H9 (cell line): ENCODE measurements around the gene TBC1D19. TPM values are rescaled to one million over a fixed set of nuclear protein-coding genes. Genes with fewer than 3 reads are reported as not detected.
"Not testable (repeated sequence)": the region's sequence is repeated elsewhere in the genome, so short reads cannot be mapped to it uniquely, and the experiment has no call there.

Source experiments
- DNase-seq: peaks from one replicate; pipeline ENCODE4 v3.0.0-alpha.2; 2017
- H2AFZ ChIP-seq: one replicate; pipeline ENCODE4 v1.6.1; 2013; ENCODE audit warnings: mild to moderate bottlenecking, low read length, control low read depth, moderate library complexity
- H2AK5ac ChIP-seq: 2 replicates; pipeline ENCODE4 v1.6.1; 2013; ENCODE audit warnings: low read length, control low read depth, mixed read lengths; ENCODE audit not compliant: insufficient read length
- H2BK120ac ChIP-seq: one replicate; pipeline ENCODE4 v1.6.1; 2013; ENCODE audit warnings: low read depth, mild to moderate bottlenecking, low read length, control low read depth, inconsistent platforms; ENCODE audit not compliant: poor library complexity, severe bottlenecking
- H2BK12ac ChIP-seq: 2 replicates; pipeline ENCODE4 v1.6.1; 2013; ENCODE audit warnings: low read length, control low read depth, mixed read lengths, low read depth; ENCODE audit not compliant: insufficient read length
- H2BK15ac ChIP-seq: 2 replicates; pipeline ENCODE4 v1.6.1; 2013; ENCODE audit warnings: low read depth, low read length, control low read depth
- H2BK20ac ChIP-seq: one replicate; pipeline ENCODE4 v1.6.1; 2013; ENCODE audit warnings: low read depth, mild to moderate bottlenecking, low read length, control low read depth, inconsistent platforms; ENCODE audit not compliant: poor library complexity, severe bottlenecking
- H2BK5ac ChIP-seq: 2 replicates; pipeline ENCODE4 v1.6.1; 2013; ENCODE audit warnings: low read length, control low read depth, mixed read lengths; ENCODE audit not compliant: insufficient read length
- H3K14ac ChIP-seq: 2 replicates; pipeline ENCODE4 v1.6.1; 2013; ENCODE audit warnings: low read length, control low read depth; ENCODE audit not compliant: insufficient read depth
- H3K18ac ChIP-seq: 2 replicates; pipeline ENCODE4 v1.6.1; 2013; ENCODE audit warnings: low read depth, mild to moderate bottlenecking, mixed read lengths, low read length, control low read depth; ENCODE audit not compliant: insufficient read length
- H3K23ac ChIP-seq: 2 replicates; pipeline ENCODE4 v1.6.1; 2013; ENCODE audit warnings: low read length, control low read depth, mixed read lengths, low read depth; ENCODE audit not compliant: insufficient read length
- H3K23me2 ChIP-seq: 2 replicates; pipeline ENCODE4 v1.6.1; 2013; ENCODE audit warnings: low read depth, mild to moderate bottlenecking, mixed read lengths, low read length, control low read depth; ENCODE audit not compliant: insufficient read length, poor library complexity, severe bottlenecking
- H3K27ac ChIP-seq: 2 replicates; pipeline ENCODE4 v1.5.1; 2013; ENCODE audit warnings: low read length, control low read depth, mixed read lengths, low read depth; ENCODE audit not compliant: insufficient read length
- H3K27me3 ChIP-seq: 2 replicates; pipeline ENCODE4 v1.6.1; 2013; ENCODE audit warnings: low read length, control low read depth, inconsistent platforms; ENCODE audit not compliant: insufficient read depth
- H3K4ac ChIP-seq: 2 replicates; pipeline ENCODE4 v1.6.1; 2013; ENCODE audit warnings: low read depth, mild to moderate bottlenecking, control low read depth, inconsistent platforms, low read length, moderate library complexity
- H3K4me1 ChIP-seq: 2 replicates; pipeline ENCODE4 v1.6.1; 2013; ENCODE audit warnings: low read length, control low read depth, inconsistent platforms; ENCODE audit not compliant: insufficient read depth
- H3K4me2 ChIP-seq: 2 replicates; pipeline ENCODE4 v1.6.1; 2013; ENCODE audit warnings: low read length, control low read depth, mixed read lengths; ENCODE audit not compliant: insufficient read length, insufficient read depth
- H3K56ac ChIP-seq: 2 replicates; pipeline ENCODE4 v1.6.1; 2013; ENCODE audit warnings: low read depth, mild to moderate bottlenecking, mixed read lengths, low read length, control low read depth; ENCODE audit not compliant: insufficient read length
- H3K79me1 ChIP-seq: 2 replicates; pipeline ENCODE4 v1.6.1; 2013; ENCODE audit warnings: low read depth, mild to moderate bottlenecking, moderate library complexity, low read length, control low read depth, inconsistent platforms; ENCODE audit not compliant: insufficient read depth, poor library complexity, severe bottlenecking
- H3K79me2 ChIP-seq: 2 replicates; pipeline ENCODE4 v1.6.1; 2013; ENCODE audit warnings: low read length, control low read depth, inconsistent platforms; ENCODE audit not compliant: insufficient read depth
- H3K9ac ChIP-seq: 2 replicates; pipeline ENCODE4 v1.6.1; 2013; ENCODE audit warnings: low read length, control low read depth, mixed read lengths; ENCODE audit not compliant: insufficient read length; ENCODE audit errors: extremely low read depth
- H3K9me3 ChIP-seq: one replicate; pipeline ENCODE4 v1.6.1; 2013; ENCODE audit warnings: low read depth, low read length, inconsistent platforms; ENCODE audit not compliant: control insufficient read depth
- H3T11ph ChIP-seq: one replicate; pipeline ENCODE4 v1.6.1; 2013; ENCODE audit warnings: mild to moderate bottlenecking, low read length, control low read depth, inconsistent platforms
- H4K20me1 ChIP-seq: one replicate; pipeline ENCODE4 v1.6.1; 2013; ENCODE audit not compliant: control insufficient read depth, insufficient read length, insufficient read depth
- H4K5ac ChIP-seq: 2 replicates; pipeline ENCODE4 v1.6.1; 2013; ENCODE audit warnings: low read depth, mild to moderate bottlenecking, mixed read lengths, low read length, control low read depth; ENCODE audit not compliant: insufficient read length
- H4K8ac ChIP-seq: replicated peaks from 2 replicates; pipeline ENCODE4 v1.6.1; 2013; ENCODE audit warnings: low read length, control low read depth, mixed read lengths, low read depth; ENCODE audit not compliant: insufficient read length
- H4K91ac ChIP-seq: 2 replicates; pipeline ENCODE4 v1.6.1; 2013; ENCODE audit warnings: low read depth, mild to moderate bottlenecking, moderate library complexity, mixed read lengths, low read length, control low read depth; ENCODE audit not compliant: insufficient read length
- H3K27ac Mint-ChIP-seq, 3 experiments: 2 replicates in 2 of 3; 3 replicates in 1 of 3; pipeline ENCODE4 v1.8.0; 2020 to 2021; ENCODE audit warnings: mixed read lengths in 3 of 3, mild to moderate bottlenecking in 1 of 3, moderate library complexity in 1 of 3
- H3K27me3 Mint-ChIP-seq: 2 replicates; pipeline ENCODE4 v1.8.0; 2021; ENCODE audit warnings: low read depth, mild to moderate bottlenecking, moderate library complexity, mixed read lengths
- H3K36me3 Mint-ChIP-seq, 3 experiments: 2 replicates in 2 of 3; 3 replicates in 1 of 3; pipeline ENCODE4 v1.8.0; 2020 to 2021; ENCODE audit warnings: low read depth in 3 of 3, mixed read lengths in 3 of 3; ENCODE audit not compliant: insufficient read depth in 1 of 3
- H3K4me1 Mint-ChIP-seq, 2 experiments: 2 replicates each; pipeline ENCODE4 v1.8.0; 2020; ENCODE audit warnings: mixed read lengths in 2 of 2
- H3K4me3 Mint-ChIP-seq, 2 experiments: 2 replicates in 1 of 2; 3 replicates in 1 of 2; pipeline ENCODE4 v1.8.0; 2020 to 2021; ENCODE audit warnings: mild to moderate bottlenecking in 2 of 2, mixed read lengths in 2 of 2, moderate library complexity in 1 of 2
- H3K9me3 Mint-ChIP-seq, 2 experiments: 2 replicates in 1 of 2; 3 replicates in 1 of 2; pipeline ENCODE4 v1.8.0; 2020; ENCODE audit warnings: mild to moderate bottlenecking in 2 of 2, mixed read lengths in 2 of 2, moderate library complexity in 1 of 2
- CTCF ChIP-seq: fragments of 200-600 bp; sonication (generic); conservative IDR thresholded peaks from 3 replicates; pipeline ENCODE4 v1.8.0; 2021; ENCODE audit warnings: antibody characterized with exemption, mild to moderate bottlenecking
- WGBS: extraction: QIAGEN DNeasy Blood & Tissue Kit; methylation state at CpG from one replicate; pipeline ENCODE4 v1.1.7; 2013; ENCODE audit warnings: missing lambda C conversion rate, low lambda C conversion rate, mixed read lengths; ENCODE audit not compliant: insufficient read length; ENCODE audit errors: extremely low coverage; 5-methylcytosine and 5-hydroxymethylcytosine counted together
- total RNA-seq: library from RNA; stranded (reverse); gene quantifications from 2 replicates; pipeline ENCODE4 v1.2.1, GENCODE V29; 2021

TBC1D19 gene
- total RNA-seq, 1 experiment from 2014 or later = 3.2 TPM

- Histone ChIP-seq H2BK20ac (no peak overlapping the region), H2BK5ac (no peak overlapping the region), H2BK15ac (no peak overlapping the region), H3K23ac (no peak overlapping the region), H3K23me2 (no peaks in the 10 kb centered on the region), H4K8ac (no peak overlapping the region), H3T11ph (no peak overlapping the region), H3K79me2 (no peaks in the 10 kb centered on the region), H3K27me3 (no peaks in the 10 kb centered on the region), H3K4ac (no peak overlapping the region), H3K56ac (no peak overlapping the region), H4K91ac (no peak overlapping the region), H3K14ac (no peak overlapping the region), H3K79me1 (no peaks in the 10 kb centered on the region), H3K27ac (no peak overlapping the region), H4K5ac (no peak overlapping the region), H3K9me3 (no peaks in the 10 kb centered on the region), H2BK120ac (no peak overlapping the region), H3K18ac (no peak overlapping the region), H3K4me2 (no peak overlapping the region), H3K9ac (no peak overlapping the region), H3K4me1 (no peaks in the 10 kb centered on the region), H2AK5ac (no peak overlapping the region), H4K20me1 (no peaks in the 10 kb centered on the region), H2AFZ (no peak overlapping the region), H2BK12ac (no peak overlapping the region)
- H3K27me3 Mint-ChIP-seq = no peaks in the 10 kb centered on the region; the same call in none of the 2 replicates
- H3K4me1 Mint-ChIP-seq = no peaks in the 10 kb centered on the region
- peaks cover 4 to 15% (median 13%) of the 10 kb centered on the region in 3 experiments for H3K36me3 Mint-ChIP-seq
- H3K4me3 Mint-ChIP-seq = no peak overlapping the region
- no peak for DNase-seq
- H3K27ac Mint-ChIP-seq = no peak overlapping the region
- TF ChIP-seq CTCF = no peak
- H3K9me3 Mint-ChIP-seq = peaks cover 4 to 9% of the 10 kb centered on the region in 2 experiments; a peak in 4 of 5 replicates
Observed at GRCh38 chr4:26636458-26636857, 52.6 kb downstream of the TBC1D19 start.

- H3K4me2 ChIP-seq, H3K4me3 Mint-ChIP-seq, H3K18ac ChIP-seq, H2BK20ac ChIP-seq, H3K9ac ChIP-seq, DNase-seq, H4K8ac ChIP-seq, H2BK12ac ChIP-seq, H3K23ac ChIP-seq, H3K79me1 ChIP-seq, H4K91ac ChIP-seq, H3K23me2 ChIP-seq, H3K27ac Mint-ChIP-seq, H3K14ac ChIP-seq, H3K4me1 Mint-ChIP-seq, H3K9me3 ChIP-seq, H2BK120ac ChIP-seq, H2AK5ac ChIP-seq, H3K79me2 ChIP-seq, H4K5ac ChIP-seq, H3K27me3 Mint-ChIP-seq, H2AFZ ChIP-seq, H2BK15ac ChIP-seq, H3T11ph ChIP-seq, H3K4ac ChIP-seq, H4K20me1 ChIP-seq, H3K27me3 ChIP-seq, H3K4me1 ChIP-seq, H3K56ac ChIP-seq, H3K27ac ChIP-seq, H2BK5ac ChIP-seq: not testable (repeated sequence)
- no CpG with 5 or more reads among the region's 8 CpGs for WGBS
- Mint-ChIP-seq H3K36me3 (peaks cover 9 to 53% (median 18%) of the 10 kb centered on the region in 3 experiments), H3K9me3 (peaks cover 18 to 22% of the 10 kb centered on the region in 2 experiments)
Observed at GRCh38 chr4:26640639-26641038, 56.8 kb downstream of the TBC1D19 start.
